ENCODE results near the gene TOM1L2.

DNA sequence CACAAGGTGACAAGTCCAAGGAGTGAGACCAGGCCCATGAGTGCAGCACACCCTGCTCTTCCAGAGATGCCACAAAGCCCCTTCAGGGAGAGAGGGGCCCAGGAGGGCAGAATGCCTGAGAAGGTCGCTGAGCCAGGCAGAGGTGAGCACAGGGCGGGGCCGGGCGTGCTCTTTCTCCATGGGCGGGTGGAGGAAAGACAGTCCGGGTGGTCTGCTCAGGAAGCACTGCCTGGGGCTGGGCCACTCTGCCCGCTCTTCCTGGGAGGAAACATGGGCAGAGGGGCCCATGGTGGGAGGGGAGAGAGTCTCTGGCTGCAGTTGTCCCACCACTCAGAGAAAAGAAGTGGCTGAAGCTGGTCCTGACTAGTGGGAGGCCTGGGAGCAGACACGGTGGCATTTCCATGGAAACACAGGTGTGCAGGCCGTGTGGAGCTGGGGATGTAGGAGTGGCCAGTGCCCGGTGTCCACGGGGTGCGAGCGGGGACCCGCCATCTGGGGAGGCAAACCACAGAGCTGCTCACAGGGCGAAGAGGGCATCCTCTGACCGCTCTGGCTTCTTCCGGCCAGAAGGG, 125.0 kb downstream of the TOM1L2 start:
- no peak for TF ChIP-seq CTCF (IDR thresholded peaks at IDR 0.05; ENCODE audit: poor library complexity)
- TF ChIP-seq EZH2 (IDR thresholded peaks at IDR 0.05; ENCODE audit: borderline replicate concordance): no peak
- no peak for TF ChIP-seq EZH2phosphoT487 (IDR thresholded peaks at IDR 0.05; ENCODE audit: low read depth, severe bottlenecking, unreplicated experiment)
